Transverse colon (tissue), 4 donors: Measurements from ENCODE around the gene CPSF4L.

Experiments used
- POLR2A ChIP-seq: fragments of 450-650 bp; IDR thresholded peaks from one replicate; pipeline ENCODE4 v1.6.1; 2016; ENCODE audit warnings: antibody characterized with exemption, mild to moderate bottlenecking, moderate library complexity
- POLR2AphosphoS5 ChIP-seq, 3 donors: sonication (generic); formaldehyde crosslinking; IDR thresholded peaks; one replicate each; pipeline ENCODE4 v1.6.1; 2016; ENCODE audit warnings: antibody characterized with exemption in 3 of 3
- TF ChIP-seq, protein P1 (sequence below), 5 experiments: fragments of 200-600 bp in 3 of 5; fragments of 450-650 bp in 2 of 5; sonication (generic) in 3 of 5; IDR thresholded peaks; 1 replicate in 2 of 5; 2 replicates in 3 of 5; pipeline ENCODE4 v1.5.1; 2016 to 2017; ENCODE audit warnings: antibody characterized with exemption in 5 of 5, inconsistent platforms in 3 of 5, mild to moderate bottlenecking in 2 of 5, moderate library complexity in 1 of 5

DNA sequence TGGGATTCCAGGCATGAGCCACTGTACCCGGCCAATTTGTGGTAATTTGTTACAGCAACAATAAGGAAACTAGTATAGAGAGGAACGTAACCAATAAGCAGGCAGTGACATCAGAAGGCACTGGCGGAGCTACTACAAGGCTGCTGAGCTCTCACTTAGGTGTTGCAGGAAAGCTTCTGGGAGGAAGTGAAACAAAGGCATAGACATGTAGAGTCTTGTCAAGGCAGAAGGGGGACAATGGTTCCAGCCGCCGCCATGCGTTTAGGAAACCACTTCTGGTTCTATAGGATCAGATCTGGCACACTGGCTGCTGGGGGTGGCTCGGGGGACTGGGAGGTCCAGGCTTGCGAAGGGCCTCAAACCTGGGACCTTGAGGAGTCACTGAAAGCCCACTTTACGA lies 9.4 kb upstream of the CPSF4L start:
- TF ChIP-seq, protein P1, sequence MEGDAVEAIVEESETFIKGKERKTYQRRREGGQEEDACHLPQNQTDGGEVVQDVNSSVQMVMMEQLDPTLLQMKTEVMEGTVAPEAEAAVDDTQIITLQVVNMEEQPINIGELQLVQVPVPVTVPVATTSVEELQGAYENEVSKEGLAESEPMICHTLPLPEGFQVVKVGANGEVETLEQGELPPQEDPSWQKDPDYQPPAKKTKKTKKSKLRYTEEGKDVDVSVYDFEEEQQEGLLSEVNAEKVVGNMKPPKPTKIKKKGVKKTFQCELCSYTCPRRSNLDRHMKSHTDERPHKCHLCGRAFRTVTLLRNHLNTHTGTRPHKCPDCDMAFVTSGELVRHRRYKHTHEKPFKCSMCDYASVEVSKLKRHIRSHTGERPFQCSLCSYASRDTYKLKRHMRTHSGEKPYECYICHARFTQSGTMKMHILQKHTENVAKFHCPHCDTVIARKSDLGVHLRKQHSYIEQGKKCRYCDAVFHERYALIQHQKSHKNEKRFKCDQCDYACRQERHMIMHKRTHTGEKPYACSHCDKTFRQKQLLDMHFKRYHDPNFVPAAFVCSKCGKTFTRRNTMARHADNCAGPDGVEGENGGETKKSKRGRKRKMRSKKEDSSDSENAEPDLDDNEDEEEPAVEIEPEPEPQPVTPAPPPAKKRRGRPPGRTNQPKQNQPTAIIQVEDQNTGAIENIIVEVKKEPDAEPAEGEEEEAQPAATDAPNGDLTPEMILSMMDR (IDR thresholded peaks at IDR 0.05), result no peak
- TF ChIP-seq POLR2A (no peak), POLR2AphosphoS5 (IDR thresholded peaks at IDR 0.05) (no peak)
